Lower lobe of right lung (tissue), 2 donors: ENCODE data around the gene ORC5. TPM values are rescaled to one million over a fixed set of nuclear protein-coding genes. Genes with fewer than 3 reads are reported as not detected.

Source experiments
- ATAC-seq, 2 donors: fragments of 200-7000 bp; cut with Tn5 transposase; one replicate each; pipeline ENCODE4 v1.9.1; 2020 to 2022; ENCODE audit warnings: mild to moderate bottlenecking in 2 of 2, moderate library complexity in 2 of 2
- DNase-seq: peaks from one replicate; pipeline ENCODE4 v3.0.0-alpha.2; 2020
- H3K27ac ChIP-seq: fragments of 200-600 bp; one replicate; pipeline ENCODE4 v1.8.0; 2022
- H3K27me3 ChIP-seq: fragments of 200-600 bp; one replicate; pipeline ENCODE4 v1.8.0; 2022; ENCODE audit warnings: low read depth
- H3K36me3 ChIP-seq: fragments of 200-600 bp; one replicate; pipeline ENCODE4 v1.8.0; 2022; ENCODE audit warnings: mild to moderate bottlenecking
- H3K4me1 ChIP-seq: fragments of 200-600 bp; one replicate; pipeline ENCODE4 v1.8.0; 2022
- H3K4me3 ChIP-seq: fragments of 200-600 bp; one replicate; pipeline ENCODE4 v1.8.0; 2022; ENCODE audit warnings: mild to moderate bottlenecking
- H3K9me3 ChIP-seq: fragments of 200-600 bp; one replicate; pipeline ENCODE4 v1.8.0; 2022
- intact Hi-C: fragments of 100-400 bp; cut with DNase I; formaldehyde crosslinking; loops from one replicate; pipeline ENCODE4 v1.11.0; 2022
- total RNA-seq: library from RNA; stranded (reverse); fragmentation: NEBNext Ultra II Directional; extraction: Animal tissue kit (Norgen Biotek cat#: 25700); gene quantifications from one replicate; pipeline ENCODE4 v1.2.1, GENCODE V29; 2021
- TF ChIP-seq, protein P1 (sequence below): fragments of 200-600 bp; IDR thresholded peaks from one replicate; pipeline ENCODE4 v1.8.0; 2022; ENCODE audit warnings: antibody characterized with exemption, mild to moderate bottlenecking
- donor health status: DM: no; HTN: yes; CAD: no; lungs with severe emphysema.

ORC5 gene
- total RNA-seq, 1 donor from 2014 or later, result 16.0 TPM

GRCh38 chr7:104231054-104232046 lies 23.5 kb upstream of the ORC5 start:
- Histone ChIP-seq H3K4me3 (no peak overlapping the region), H3K9me3 (no peaks in the 10 kb centered on the region), H3K4me1 (no peaks in the 10 kb centered on the region), H3K27me3 (peaks cover 7% of the 10 kb centered on the region), H3K36me3 (no peaks in the 10 kb centered on the region), H3K27ac (no peak overlapping the region)
- DNase-seq, result peak; percentile 45
- TF ChIP-seq, protein P1, sequence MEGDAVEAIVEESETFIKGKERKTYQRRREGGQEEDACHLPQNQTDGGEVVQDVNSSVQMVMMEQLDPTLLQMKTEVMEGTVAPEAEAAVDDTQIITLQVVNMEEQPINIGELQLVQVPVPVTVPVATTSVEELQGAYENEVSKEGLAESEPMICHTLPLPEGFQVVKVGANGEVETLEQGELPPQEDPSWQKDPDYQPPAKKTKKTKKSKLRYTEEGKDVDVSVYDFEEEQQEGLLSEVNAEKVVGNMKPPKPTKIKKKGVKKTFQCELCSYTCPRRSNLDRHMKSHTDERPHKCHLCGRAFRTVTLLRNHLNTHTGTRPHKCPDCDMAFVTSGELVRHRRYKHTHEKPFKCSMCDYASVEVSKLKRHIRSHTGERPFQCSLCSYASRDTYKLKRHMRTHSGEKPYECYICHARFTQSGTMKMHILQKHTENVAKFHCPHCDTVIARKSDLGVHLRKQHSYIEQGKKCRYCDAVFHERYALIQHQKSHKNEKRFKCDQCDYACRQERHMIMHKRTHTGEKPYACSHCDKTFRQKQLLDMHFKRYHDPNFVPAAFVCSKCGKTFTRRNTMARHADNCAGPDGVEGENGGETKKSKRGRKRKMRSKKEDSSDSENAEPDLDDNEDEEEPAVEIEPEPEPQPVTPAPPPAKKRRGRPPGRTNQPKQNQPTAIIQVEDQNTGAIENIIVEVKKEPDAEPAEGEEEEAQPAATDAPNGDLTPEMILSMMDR, result peak; percentile 80
- intact Hi-C loops, result no loop called here
- ATAC-seq, result peak; percentile 78 to 85

GRCh38 chr7:104230606-104231005 lies 22.8 kb upstream of the ORC5 start:
- TF ChIP-seq, protein P1, result no peak
- intact Hi-C loops, result no loop called here
- no peaks in the 10 kb centered on the region for H3K4me1 ChIP-seq
- DNase-seq (no peak), ATAC-seq (peak in 1 of 2 donors; percentile 35)
- no peak overlapping the region for H3K27ac ChIP-seq
- no peaks in the 10 kb centered on the region for H3K9me3 ChIP-seq
- no peak overlapping the region for H3K4me3 ChIP-seq
- H3K36me3 ChIP-seq, result no peaks in the 10 kb centered on the region
- H3K27me3 ChIP-seq, result peaks cover 7% of the 10 kb centered on the region

DNA sequence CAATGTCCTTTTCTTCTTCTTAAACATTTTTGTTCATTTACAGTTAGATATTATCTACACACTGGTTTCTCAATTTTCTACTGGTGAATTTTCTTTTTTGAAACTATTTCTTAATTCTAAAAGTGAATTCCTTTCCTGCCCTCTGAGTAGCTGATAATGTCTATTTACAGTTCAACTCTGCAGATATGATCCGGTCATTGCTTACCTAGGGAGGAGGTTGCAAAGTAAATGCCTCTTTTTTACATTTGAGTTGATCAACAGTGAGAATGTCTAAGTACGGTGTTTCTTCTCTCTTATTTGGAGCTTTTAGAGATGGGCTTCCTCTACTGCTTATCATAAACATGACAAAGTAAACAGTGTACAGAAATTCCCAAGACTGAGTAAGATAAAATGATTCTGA lies 20.6 kb upstream of the ORC5 start:
- no peaks in the 10 kb centered on the region for H3K27me3 ChIP-seq
- H3K27ac ChIP-seq, result no peak overlapping the region
- DNase-seq (no peak), ATAC-seq (no peak)
- H3K9me3 ChIP-seq, result no peaks in the 10 kb centered on the region
- TF ChIP-seq, protein P1, result no peak
- H3K4me3 ChIP-seq, result no peak overlapping the region
- H3K36me3 ChIP-seq, result no peaks in the 10 kb centered on the region
- no peaks in the 10 kb centered on the region for H3K4me1 ChIP-seq
- intact Hi-C loops, result no loop called here

- TF ChIP-seq, protein P1, result no peak
- DNase-seq, result no peak
- no peaks in the 10 kb centered on the region for H3K9me3 ChIP-seq
- intact Hi-C loops, result no loop called here
- ATAC-seq, result no peak
- no peaks in the 10 kb centered on the region for H3K4me1 ChIP-seq
- H3K36me3 ChIP-seq, result no peaks in the 10 kb centered on the region
- no peaks in the 10 kb centered on the region for H3K27me3 ChIP-seq
- H3K4me3 ChIP-seq, result no peak overlapping the region
- H3K27ac ChIP-seq, result no peak overlapping the region
Observed at GRCh38 chr7:104225451-104225850, 17.6 kb upstream of the ORC5 start.

- Histone ChIP-seq H3K27me3 (no peaks in the 10 kb centered on the region), H3K4me1 (no peaks in the 10 kb centered on the region), H3K27ac (no peak overlapping the region), H3K36me3 (no peaks in the 10 kb centered on the region), H3K4me3 (no peak overlapping the region), H3K9me3 (no peaks in the 10 kb centered on the region)
- DNase-seq, result no peak
- TF ChIP-seq, protein P1, result no peak
- no peak for ATAC-seq
- intact Hi-C loops, result no loop called here
Observed at GRCh38 chr7:104217620-104218019, 9.8 kb upstream of the ORC5 start.
